Measurements from ENCODE around the gene PRG2.

DNA sequence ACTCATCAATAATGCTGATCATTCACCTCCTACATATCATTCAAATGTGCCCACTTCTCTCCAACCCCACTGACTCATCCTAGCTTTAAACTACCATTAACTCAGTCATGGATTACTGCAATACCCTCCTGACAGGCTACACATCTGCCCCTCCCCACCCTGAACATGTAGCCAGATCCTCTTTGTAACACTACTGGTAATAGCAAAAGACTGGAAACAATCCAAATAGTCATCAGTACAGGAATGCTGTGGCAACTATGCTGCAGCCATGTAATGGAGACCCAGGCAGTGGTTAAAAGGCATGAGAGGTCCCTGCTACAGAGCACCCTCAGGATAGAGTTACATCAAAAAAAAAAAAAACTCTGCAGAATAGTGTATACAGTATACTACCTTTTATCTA is 19.8 kb upstream of the PRG2 start:
- TF ChIP-seq, protein P1, sequence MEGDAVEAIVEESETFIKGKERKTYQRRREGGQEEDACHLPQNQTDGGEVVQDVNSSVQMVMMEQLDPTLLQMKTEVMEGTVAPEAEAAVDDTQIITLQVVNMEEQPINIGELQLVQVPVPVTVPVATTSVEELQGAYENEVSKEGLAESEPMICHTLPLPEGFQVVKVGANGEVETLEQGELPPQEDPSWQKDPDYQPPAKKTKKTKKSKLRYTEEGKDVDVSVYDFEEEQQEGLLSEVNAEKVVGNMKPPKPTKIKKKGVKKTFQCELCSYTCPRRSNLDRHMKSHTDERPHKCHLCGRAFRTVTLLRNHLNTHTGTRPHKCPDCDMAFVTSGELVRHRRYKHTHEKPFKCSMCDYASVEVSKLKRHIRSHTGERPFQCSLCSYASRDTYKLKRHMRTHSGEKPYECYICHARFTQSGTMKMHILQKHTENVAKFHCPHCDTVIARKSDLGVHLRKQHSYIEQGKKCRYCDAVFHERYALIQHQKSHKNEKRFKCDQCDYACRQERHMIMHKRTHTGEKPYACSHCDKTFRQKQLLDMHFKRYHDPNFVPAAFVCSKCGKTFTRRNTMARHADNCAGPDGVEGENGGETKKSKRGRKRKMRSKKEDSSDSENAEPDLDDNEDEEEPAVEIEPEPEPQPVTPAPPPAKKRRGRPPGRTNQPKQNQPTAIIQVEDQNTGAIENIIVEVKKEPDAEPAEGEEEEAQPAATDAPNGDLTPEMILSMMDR (IDR thresholded peaks at IDR 0.05; ENCODE audit: low read depth, low read length), result no peak
- no peak for TF ChIP-seq EZH2phosphoT487 (IDR thresholded peaks at IDR 0.05; ENCODE audit: low read depth)
